Activated CD4-positive, alpha-beta T cell treated with anti-CD3 and anti-CD28 coated beads, Interleukin-2, amount 50 U/mL, for 1 hour (primary cell): Measurements from ENCODE around the gene ACSL1.

Source experiments
- DNase-seq: peaks from one replicate; pipeline ENCODE4 v3.0.0-alpha.2; 2020

Gene ACSL1, protein sequence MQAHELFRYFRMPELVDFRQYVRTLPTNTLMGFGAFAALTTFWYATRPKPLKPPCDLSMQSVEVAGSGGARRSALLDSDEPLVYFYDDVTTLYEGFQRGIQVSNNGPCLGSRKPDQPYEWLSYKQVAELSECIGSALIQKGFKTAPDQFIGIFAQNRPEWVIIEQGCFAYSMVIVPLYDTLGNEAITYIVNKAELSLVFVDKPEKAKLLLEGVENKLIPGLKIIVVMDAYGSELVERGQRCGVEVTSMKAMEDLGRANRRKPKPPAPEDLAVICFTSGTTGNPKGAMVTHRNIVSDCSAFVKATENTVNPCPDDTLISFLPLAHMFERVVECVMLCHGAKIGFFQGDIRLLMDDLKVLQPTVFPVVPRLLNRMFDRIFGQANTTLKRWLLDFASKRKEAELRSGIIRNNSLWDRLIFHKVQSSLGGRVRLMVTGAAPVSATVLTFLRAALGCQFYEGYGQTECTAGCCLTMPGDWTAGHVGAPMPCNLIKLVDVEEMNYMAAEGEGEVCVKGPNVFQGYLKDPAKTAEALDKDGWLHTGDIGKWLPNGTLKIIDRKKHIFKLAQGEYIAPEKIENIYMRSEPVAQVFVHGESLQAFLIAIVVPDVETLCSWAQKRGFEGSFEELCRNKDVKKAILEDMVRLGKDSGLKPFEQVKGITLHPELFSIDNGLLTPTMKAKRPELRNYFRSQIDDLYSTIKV

DNA sequence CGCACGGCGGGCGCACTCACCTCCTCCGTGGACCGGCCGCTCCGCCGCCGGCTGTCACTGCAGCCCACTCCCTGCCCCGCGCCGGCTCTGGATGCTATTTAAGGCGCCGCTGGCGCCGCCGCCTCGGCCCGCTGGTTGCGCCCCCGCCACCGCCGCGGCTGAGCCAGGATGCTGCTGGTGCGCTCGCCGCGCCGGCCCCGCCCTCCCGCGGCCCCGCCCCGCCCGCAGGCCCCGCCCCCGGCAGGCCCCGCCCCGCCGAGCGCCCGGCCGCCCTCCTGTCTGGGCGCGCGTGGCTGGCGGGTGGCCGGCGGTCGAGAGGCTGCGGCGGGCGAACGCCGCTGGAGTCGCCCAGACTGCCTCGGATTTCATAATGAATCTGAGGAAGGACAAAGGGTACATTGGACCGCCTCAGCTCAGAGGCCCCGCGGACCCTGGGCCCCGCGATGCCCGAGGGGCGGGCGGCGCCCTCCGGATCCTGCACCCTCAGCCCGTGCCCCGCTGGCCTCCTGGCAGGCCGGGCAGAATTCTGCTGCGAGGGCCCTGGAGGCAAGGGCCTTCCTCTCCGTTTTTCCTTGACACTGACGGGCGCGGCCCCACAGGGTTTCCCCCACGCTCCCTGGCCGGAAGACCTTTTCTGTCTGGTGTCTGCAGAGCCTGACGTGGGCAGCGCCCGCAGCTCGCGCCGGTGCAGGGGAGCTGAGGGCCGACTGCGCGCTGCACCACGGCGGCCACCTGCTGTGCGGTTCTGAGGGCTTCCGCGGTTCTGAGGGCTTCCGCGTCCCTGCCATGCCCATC lies at the start of gene ACSL1:
ACSL1 (minus strand) TSS at position 73 of the 795 bp plus-strand sequence. CDS start 22,454 bp downstream, outside the sequence.
- DNase-seq: peak; percentile 75

GRCh38 chr4:184873054-184873453 lies 47.3 kb upstream of the ACSL1 start:
- no peak for DNase-seq

GRCh38 chr4:184870718-184871117 lies 45.0 kb upstream of the ACSL1 start:
- DNase-seq: no peak

DNA sequence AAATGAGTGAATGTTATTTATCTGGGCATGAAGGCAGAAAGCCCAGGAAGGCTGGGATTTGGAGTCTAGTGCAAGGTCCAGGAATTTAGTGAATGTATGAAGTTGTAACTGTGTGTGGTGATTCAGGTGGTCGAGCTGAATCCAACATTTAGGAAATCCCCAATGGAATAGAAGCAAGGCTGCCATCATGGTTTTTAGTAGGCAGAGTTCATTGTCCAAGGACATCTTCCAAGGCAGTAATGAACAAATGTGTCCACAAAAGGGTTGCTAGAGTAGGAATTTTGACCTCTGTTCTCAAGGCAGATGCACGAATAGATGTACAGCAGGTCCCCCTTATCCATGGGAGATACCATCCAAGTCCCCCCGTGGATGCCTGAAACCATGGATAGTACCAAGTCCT lies 42.9 kb upstream of the ACSL1 start:
- no peak for DNase-seq

- no peak for DNase-seq
Observed at GRCh38 chr4:184863916-184864315, 38.1 kb upstream of the ACSL1 start.

- no peak for DNase-seq
Observed at GRCh38 chr4:184861047-184861446, 35.3 kb upstream of the ACSL1 start.

GRCh38 chr4:184860018-184860779 lies 34.4 kb upstream of the ACSL1 start:
- no peak for DNase-seq

DNA sequence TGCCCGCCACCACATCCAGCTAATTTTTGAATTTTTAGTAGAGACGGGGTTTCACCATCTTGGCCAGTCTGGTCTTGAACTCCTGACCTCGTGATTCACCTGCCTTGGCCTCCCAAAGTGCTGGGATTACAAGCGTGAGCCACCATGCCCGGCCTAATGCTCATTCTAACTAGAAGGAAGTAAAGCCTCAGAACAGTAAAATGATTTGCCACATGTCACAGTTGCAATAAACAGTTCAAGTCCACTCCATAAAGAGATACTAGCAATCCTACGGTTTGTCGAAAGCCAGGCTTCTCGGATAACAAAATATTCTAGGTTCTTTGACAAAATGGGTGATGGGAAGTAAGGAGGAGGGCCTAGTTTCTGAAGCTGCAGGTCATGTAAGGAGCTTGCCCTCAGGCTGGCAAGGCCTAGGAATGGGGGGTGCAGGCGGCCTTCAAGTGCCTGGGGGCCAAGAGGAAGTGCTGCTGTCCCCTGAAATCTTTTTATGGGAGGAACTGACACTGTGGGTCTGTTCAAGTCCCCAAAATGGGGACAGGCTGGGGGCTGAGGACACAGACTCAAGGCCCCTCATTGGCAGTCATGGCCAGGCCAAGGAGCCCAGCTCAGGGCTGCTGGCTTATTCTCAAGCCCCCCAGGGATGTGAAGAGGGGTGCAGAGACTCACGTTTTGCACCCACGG lies 31.8 kb upstream of the ACSL1 start:
- DNase-seq: no peak

DNA sequence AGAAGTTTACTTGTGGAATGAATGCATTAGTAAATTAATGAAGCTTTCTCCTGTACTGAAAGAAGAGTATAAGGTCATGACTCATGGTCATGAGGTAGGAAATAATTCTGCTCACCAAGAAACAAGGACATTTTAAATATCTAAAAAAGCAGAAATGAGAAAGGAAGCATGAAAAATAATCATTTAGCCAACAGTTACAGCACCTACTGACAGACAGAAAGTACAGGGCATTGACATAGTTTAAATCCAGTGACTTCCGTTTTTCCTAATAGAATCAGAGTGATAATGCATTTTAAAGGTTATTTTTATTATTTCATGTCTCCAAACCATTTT lies 30.5 kb upstream of the ACSL1 start:
- no peak for DNase-seq

GRCh38 chr4:184854673-184855072 lies 28.9 kb upstream of the ACSL1 start:
- no peak for DNase-seq

DNA sequence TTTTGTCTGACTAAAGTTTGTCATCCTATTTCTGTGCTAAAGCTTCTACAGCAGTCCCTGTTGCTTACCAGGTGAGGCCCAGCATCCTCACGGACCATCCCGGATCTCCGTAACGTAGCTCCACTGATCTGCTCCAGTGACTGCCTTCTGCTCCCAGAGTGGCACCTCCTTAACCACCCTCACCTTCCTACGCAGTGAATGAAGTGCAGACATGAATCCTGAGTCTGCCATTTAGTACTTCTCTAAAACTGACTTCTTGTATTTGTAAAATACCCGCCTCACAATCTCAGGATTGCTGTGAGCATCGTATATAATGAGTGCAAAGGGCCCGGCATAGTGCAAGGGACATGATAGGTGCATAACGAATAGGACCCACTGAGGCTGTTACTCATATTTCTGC lies 27.7 kb upstream of the ACSL1 start:
- no peak for DNase-seq

DNA sequence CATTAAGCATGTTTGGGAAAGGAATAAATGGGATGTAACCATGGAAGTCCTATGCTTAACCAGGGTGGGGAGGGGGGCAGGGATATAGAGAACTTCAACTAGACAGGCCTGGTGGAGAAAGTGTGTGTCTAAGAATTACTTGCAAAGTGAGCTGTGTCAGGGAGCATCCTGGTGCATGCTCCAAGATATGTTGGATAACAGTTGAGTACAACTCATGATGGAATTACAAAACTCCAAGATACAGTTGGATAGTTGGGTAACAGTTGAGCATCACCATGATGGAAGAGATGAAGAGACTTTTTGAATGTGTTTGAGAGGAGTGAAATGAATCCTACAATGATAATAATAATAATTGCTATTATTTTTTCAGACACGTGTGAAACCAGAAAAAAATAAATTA lies 26.1 kb upstream of the ACSL1 start:
- DNase-seq: no peak

DNA sequence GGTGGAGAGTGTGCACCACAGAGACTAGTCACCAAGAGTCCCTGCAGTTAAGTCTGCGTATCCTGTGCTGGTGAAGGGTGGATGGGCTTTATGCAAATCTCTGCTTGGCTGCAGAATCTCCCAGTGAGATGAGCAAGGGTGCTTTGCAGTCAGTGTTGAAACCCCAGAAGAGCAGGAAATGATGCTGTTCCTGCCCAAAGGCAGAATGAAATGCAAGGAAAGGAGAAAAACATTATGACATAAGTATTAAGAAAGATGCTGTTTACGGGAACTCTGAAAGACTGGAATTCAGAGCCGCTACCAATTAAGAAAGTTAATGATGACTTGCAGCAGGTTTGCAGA lies 25.4 kb upstream of the ACSL1 start:
- DNase-seq: no peak

- no peak for DNase-seq
Observed at GRCh38 chr4:184850431-184851199, 24.8 kb upstream of the ACSL1 start.

GRCh38 chr4:184850018-184850417 lies 24.2 kb upstream of the ACSL1 start:
- DNase-seq: no peak

DNA sequence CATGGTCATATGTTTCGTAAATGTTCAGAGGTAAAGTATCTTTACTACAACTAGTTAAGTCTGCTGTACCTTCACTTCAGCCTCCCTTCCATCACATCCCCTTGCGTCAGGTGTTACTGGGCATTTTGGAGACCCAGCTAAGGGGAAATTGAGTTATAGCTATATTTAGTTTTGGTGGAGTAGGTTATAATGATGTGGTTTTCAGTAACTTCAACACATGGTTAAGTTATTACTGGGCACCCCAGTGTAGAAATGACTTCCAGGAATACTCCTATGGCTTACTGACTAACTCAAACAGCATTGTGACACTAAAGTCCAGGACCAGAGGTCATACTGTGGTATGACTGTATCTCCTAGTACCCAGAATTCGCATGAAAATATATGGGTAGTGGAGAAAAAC lies 23.4 kb upstream of the ACSL1 start:
- no peak for DNase-seq

- no peak for DNase-seq
Observed at GRCh38 chr4:184848510-184848909, 22.7 kb upstream of the ACSL1 start.

GRCh38 chr4:184846531-184846930 lies 20.8 kb upstream of the ACSL1 start:
- no peak for DNase-seq

DNA sequence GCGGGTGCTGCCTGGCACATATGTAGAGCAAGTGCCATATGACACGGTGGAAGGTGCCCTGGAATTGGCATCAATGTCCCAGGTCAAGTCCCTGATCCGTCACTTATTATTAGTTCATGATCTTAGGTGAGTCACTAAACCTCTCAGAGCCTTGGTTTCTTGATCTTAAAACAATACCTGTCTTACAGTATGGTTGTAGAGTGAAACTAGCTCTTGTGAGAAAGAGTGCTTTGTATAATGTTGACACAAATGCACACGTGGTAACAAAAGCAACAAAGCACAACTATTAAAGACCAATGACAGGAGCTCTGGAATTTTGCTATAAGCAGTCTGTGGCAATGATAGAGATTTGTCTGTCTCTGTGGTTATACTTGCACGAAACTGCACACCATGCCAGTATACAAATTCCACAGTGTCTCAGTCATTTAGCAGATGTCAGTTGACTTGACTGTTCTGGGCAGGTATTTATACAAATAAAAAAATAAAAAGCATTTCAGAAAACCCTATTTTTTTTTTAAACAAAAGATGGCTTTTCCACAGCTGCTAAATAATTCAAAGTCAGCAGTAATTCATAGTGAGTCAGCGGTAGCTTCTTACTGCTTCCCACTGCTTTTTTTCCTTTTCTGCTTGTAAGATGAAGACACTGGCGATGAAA lies 19.7 kb upstream of the ACSL1 start:
- no peak for DNase-seq

DNA sequence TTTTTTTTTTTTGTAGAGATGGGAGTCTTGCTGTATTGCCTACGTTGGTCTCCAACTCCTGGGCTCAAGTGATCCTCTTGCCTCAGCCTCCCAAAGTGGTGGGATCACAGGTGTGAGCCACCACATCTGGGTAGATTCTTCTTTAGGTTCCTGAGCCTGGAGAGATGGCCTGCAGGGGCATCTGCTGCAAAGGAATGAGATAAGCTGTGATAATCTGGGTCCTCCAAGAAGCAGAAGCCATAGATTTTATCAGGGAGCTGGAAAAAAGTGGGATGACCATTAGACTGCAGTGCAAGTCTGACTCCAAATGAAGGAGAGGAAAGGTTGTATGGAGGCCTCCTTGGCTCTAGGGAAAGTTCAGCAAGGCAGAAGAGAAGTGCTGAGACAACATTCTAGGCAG lies 19.0 kb upstream of the ACSL1 start:
- no peak for DNase-seq

GRCh38 chr4:184843984-184844554 lies 18.3 kb upstream of the ACSL1 start:
- no peak for DNase-seq
